Measurements from ENCODE around the gene ZKSCAN5.
"Not testable (repeated sequence)": the region's sequence is repeated elsewhere in the genome, so short reads cannot be mapped to it uniquely, and the experiment has no call there.

ZKSCAN5 gene

DNA sequence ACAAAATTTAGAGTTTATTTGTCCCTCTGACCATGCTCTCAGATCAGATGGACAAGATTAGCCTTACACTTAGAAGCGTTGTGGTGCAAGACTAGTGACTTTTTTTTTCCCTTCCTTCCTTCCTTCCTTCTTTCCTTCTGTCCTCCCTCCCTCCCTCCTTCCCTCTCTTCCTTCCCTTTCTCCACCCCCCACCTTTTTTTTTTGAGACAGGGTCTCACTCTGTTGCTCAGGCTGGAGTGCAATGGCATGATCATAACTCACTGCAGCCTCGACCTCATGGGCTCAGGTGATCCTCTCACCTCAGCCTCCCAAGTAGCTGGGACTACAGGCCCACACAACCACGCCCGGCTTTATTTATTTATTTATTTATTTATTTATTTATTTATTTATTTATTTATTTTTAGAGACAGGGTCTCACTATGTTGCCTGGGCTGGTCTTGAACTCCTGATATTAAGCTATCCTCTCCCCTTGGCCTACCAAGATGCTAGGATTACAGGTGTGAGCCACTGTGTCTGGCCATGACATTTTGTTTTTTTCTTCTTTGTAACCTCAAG lies 76.4 kb downstream of the ZKSCAN5 start:
- in situ Hi-C loops (cut with MboI; ENCODE audit: low sequenced_read_pairs): not testable (repeated sequence)

Data from HL-60/S4 treated with phorbol 12-myristate 13-acetate at 8.2 ng/mL for 4 days and 3 days (cell line).